GM13976 (cell line): ENCODE data around the gene CEPT1.

ENCODE experiments used
- DNase-seq: peaks from one replicate; pipeline ENCODE4 v3.0.0; 2012; ENCODE audit warnings: low spot score
- in situ Hi-C: fragments of 300-500 bp; cut with MboI; formaldehyde crosslinking; loops from one replicate; pipeline ENCODE4 v1.12.0; 2022; ENCODE audit warnings: low sequenced_read_pairs, mixed read lengths, inconsistent platforms; ENCODE audit not compliant: unreplicated experiment
- TF ChIP-seq, protein P1 (sequence below): IDR thresholded peaks from 2 replicates; pipeline ENCODE4 v1.5.1; 2012; ENCODE audit warnings: borderline replicate concordance, mild to moderate bottlenecking; ENCODE audit not compliant: insufficient read depth; ENCODE audit errors: extremely low read depth, missing control alignments, control extremely low read depth

CEPT1 gene

DNA sequence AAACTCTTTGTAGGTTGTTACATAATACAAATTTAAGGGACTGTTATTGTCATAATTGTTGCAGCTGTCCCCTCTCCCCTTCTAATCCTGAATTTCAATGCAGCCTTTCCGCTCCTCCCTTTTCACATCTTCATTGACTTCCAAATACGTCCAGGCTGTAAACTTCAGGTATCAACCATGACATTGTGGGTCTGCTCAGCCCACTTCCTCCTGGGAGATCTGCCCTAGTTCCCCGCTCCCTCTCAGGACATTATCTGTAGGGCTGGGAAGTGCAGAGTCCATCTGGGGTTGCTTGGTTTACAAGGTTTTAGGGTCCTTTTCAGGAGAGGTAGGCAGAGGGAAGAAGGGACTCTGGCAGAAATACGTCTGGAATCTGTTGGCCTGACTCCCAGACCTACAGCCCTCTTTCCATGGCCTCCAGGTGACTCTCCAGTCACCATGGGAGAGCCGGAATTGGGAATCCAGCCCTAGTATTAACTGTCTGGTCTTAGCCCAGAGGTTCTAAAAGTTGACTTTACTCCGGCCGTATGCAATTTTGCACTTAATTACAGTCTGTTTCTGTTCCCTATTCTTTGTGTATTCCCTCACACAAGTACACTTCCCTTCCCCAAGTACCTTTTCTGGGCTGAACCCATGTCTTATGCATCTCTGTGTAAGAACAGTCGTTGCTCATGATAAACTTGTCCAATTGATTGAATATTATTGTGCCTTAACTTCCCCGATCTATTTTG, 65.1 kb downstream of the CEPT1 start:
- no peak for DNase-seq
- in situ Hi-C loops = loop anchor here (25.0 kb wide), 1 partner anchor 407 kb away; the partner anchor contains the start of gene RAP1A
- TF ChIP-seq, protein P1, sequence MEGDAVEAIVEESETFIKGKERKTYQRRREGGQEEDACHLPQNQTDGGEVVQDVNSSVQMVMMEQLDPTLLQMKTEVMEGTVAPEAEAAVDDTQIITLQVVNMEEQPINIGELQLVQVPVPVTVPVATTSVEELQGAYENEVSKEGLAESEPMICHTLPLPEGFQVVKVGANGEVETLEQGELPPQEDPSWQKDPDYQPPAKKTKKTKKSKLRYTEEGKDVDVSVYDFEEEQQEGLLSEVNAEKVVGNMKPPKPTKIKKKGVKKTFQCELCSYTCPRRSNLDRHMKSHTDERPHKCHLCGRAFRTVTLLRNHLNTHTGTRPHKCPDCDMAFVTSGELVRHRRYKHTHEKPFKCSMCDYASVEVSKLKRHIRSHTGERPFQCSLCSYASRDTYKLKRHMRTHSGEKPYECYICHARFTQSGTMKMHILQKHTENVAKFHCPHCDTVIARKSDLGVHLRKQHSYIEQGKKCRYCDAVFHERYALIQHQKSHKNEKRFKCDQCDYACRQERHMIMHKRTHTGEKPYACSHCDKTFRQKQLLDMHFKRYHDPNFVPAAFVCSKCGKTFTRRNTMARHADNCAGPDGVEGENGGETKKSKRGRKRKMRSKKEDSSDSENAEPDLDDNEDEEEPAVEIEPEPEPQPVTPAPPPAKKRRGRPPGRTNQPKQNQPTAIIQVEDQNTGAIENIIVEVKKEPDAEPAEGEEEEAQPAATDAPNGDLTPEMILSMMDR = no peak

DNA sequence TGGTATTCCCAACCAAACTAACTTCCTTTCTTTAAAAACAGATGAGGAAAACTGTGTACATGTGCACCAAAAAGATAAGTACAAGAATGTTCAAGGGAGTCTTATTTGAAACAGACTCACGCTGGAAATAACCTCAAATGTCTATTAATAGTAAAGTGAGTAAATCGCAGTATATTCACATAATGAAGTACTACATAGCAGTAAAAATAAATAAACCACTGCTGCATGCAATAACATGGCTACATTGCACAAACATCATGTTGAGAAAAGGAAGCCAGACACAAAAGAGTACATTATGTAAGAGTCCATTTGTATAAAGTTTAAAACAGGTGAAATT, 65.7 kb downstream of the CEPT1 start:
- in situ Hi-C loops = loop anchor here (25.0 kb wide), 1 partner anchor 407 kb away; the partner anchor contains the start of gene RAP1A
- DNase-seq = no peak
- TF ChIP-seq, protein P1 = no peak

DNA sequence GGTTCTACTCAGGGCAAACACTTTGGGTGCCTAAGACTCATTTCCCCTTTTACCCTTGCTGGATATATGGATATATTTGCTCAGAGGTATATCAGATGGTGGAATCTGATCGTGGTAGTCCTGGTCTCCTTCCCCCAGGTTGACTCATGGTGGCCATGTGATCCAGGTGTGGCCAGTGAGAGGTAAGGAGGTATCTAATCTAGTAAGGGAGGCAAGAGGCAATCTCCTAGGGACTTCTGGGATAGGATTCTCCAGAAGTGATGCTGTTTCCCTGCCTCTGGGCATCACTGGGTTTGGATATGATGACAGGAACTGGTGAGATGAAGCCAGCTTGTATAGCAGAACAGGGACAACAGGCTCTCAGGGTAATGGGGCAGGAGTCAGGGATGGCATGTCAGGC, 68.9 kb downstream of the CEPT1 start:
- in situ Hi-C loops = loop anchor here (25.0 kb wide), 1 partner anchor 403 kb away; the partner anchor contains the start of gene RAP1A
- DNase-seq = no peak
- TF ChIP-seq, protein P1 = no peak

DNA sequence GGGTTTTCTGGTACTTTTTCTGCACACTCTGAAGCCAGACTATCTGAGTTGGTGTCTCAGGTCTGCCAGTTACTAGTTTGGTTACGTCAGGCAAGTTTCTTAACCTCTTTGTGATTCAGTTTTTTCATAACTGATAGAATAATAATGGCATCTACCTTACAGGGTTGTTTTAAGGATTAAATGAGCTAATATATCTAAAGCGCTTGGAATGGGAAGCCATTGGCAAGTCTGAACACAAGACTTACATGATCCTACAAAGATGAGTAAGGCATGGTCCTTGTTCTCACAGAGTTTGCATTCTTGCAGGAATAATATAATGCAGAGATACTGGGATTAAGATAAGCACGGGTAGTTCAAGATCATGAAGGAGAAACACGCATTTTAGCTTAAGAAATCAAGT, 69.6 kb downstream of the CEPT1 start:
- DNase-seq = no peak
- TF ChIP-seq, protein P1 = no peak
- in situ Hi-C loops = loop anchor here (25.0 kb wide), 1 partner anchor 403 kb away; the partner anchor contains the start of gene RAP1A

DNA sequence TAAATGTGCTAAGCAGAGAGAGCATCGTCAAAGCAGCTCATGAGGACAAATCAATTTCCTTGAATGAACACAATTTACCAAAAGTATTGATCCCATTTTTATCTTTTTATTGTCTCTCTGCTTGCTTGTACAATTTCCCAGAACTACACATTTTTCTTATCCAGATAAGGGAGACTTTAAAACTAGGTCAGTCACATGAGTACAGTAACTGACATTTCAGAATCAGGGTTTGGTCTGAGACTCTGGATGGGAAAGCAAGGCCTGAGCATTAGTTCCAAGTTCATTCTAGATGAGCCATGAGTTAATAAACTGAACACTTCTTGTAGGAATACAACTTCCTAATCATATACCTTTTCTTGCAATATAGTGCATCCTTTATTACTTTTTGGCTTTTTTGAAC, 71.9 kb downstream of the CEPT1 start:
- DNase-seq = no peak
- TF ChIP-seq, protein P1 = no peak
- in situ Hi-C loops = loop anchor here (25.0 kb wide), 1 partner anchor 400 kb away; the partner anchor contains the start of gene RAP1A

DNA sequence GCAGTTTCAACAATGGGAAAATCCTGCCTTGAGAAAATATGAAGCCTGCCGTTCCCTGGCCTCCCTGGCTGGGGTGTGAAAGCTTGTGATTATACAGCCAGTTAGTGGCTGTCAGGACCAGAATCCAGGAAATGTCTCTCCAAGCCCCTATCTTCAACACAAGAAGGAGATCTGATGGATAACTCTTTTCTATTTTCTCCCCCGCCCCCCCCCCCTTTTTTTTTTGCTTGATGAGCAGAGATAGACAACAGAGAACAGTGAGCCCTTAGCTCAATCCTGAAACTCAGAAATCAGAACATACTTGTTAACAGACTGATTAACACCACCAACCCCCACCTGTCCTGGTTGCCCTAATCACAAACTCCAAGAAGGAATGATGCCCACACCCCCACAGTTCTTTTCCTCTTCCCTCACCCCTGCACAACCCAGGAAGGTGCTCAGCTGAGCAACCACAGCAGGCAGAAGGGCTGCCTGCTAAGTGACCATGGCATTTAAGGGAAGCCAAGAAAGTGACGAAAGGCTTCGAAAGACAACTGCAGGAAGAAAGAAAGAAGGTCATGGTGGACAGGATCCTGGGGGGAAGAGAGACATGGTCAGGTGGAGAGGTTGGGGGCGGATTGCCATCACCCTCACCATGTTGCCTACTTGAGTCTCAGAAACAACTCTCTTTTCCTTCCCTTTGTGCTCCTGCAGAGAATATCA, 72.8 kb downstream of the CEPT1 start:
- TF ChIP-seq, protein P1 = no peak
- DNase-seq = no peak
- in situ Hi-C loops = loop anchor here (25.0 kb wide), 1 partner anchor 400 kb away; the partner anchor contains the start of gene RAP1A
